IMR-90 (cell line): ENCODE results near the gene TMEM50B. TPM values are rescaled to one million over a fixed set of nuclear protein-coding genes. Genes with fewer than 3 reads are reported as not detected.

Experiments used
- ATAC-seq: fragments of 200-7000 bp; cut with Tn5 transposase; 2 replicates; pipeline ENCODE4 v1.9.1; 2020; ENCODE audit warnings: low read depth, mild to moderate bottlenecking, moderate library complexity
- BruUV-seq: library from RNA; stranded (reverse); fragments of 400-500 nt; replicated peaks from 2 replicates; lab custom pipeline; 2021; lab: Mats Ljungman, UMichigan
- CTCF ChIA-PET: fragments of 300-600 bp; formaldehyde crosslinking; extraction: SDS; loops from one replicate; lab custom pipeline; 2021; ENCODE audit warnings: antibody characterized with exemption; lab: Yijun Ruan, JAX
- POLR2A ChIA-PET: fragments of 300-600 bp; sonication (Branson Sonifier 250); formaldehyde crosslinking; loops from one replicate; lab custom pipeline; 2022; ENCODE audit warnings: antibody characterized with exemption; ENCODE audit not compliant: unreplicated experiment; lab: Charles Lee
- DNase-seq: peaks from one replicate; pipeline ENCODE4 v3.0.0; 2013
- H2AFZ ChIP-seq: replicated peaks from 2 replicates; pipeline ENCODE3; 2013; ENCODE audit warnings: low read length, mild to moderate bottlenecking; ENCODE audit not compliant: poor library complexity
- H2AK5ac ChIP-seq: 2 replicates; pipeline ENCODE4 v1.6.1; 2013; ENCODE audit warnings: low read depth, low read length, inconsistent platforms
- H2AK9ac ChIP-seq: replicated peaks from 2 replicates; pipeline ENCODE3; 2013; ENCODE audit warnings: mild to moderate bottlenecking, low read depth, low read length, moderate library complexity; ENCODE audit not compliant: poor library complexity
- H2BK120ac ChIP-seq: 2 replicates; pipeline ENCODE4 v1.6.1; 2013; ENCODE audit warnings: low read depth, low read length, inconsistent platforms
- H2BK15ac ChIP-seq: 3 replicates; pipeline ENCODE4 v1.6.1; 2013; ENCODE audit warnings: low read depth, low read length, inconsistent platforms
- H2BK20ac ChIP-seq: 2 replicates; pipeline ENCODE4 v1.6.1; 2013; ENCODE audit warnings: low read depth, mild to moderate bottlenecking, inconsistent platforms, low read length, moderate library complexity
- H2BK5ac ChIP-seq: 2 replicates; pipeline ENCODE4 v1.6.1; 2013; ENCODE audit warnings: mild to moderate bottlenecking, low read depth, low read length, inconsistent platforms; ENCODE audit not compliant: poor library complexity, severe bottlenecking
- H3K14ac ChIP-seq: replicated peaks from 2 replicates; pipeline ENCODE4 v1.6.1; 2013; ENCODE audit warnings: low read depth, low read length, inconsistent platforms
- H3K18ac ChIP-seq: 2 replicates; pipeline ENCODE4 v1.6.1; 2013; ENCODE audit warnings: low read depth, low read length, control low read depth
- H3K23ac ChIP-seq: 2 replicates; pipeline ENCODE4 v1.6.1; 2013; ENCODE audit warnings: low read depth, low read length, inconsistent platforms
- H3K27ac ChIP-seq: 2 replicates; pipeline ENCODE4 v1.5.1; 2013; ENCODE audit warnings: mild to moderate bottlenecking, control low read depth, low read length; ENCODE audit not compliant: insufficient read depth
- H3K27me3 ChIP-seq: 2 replicates; pipeline ENCODE4 v1.6.1; 2013; ENCODE audit warnings: low read length; ENCODE audit not compliant: control insufficient read depth, insufficient read depth
- H3K36me3 ChIP-seq: 2 replicates; pipeline ENCODE4 v1.6.1; 2013; ENCODE audit warnings: low read length, mixed read lengths; ENCODE audit not compliant: control insufficient read depth, insufficient read depth
- H3K4ac ChIP-seq: 2 replicates; pipeline ENCODE4 v1.6.1; 2013; ENCODE audit warnings: low read depth, low read length, inconsistent platforms
- H3K4me1 ChIP-seq: 2 replicates; pipeline ENCODE4 v1.6.1; 2013; ENCODE audit warnings: low read length, mixed read lengths; ENCODE audit not compliant: control insufficient read depth, insufficient read depth
- H3K4me2 ChIP-seq: 2 replicates; pipeline ENCODE4 v1.6.1; 2013; ENCODE audit warnings: low read depth, mild to moderate bottlenecking, control low read depth, low read length, moderate library complexity
- H3K4me3 ChIP-seq: 2 replicates; pipeline ENCODE4 v1.5.1; 2013; ENCODE audit warnings: low read depth, mild to moderate bottlenecking, control low read depth, low read length, moderate library complexity; ENCODE audit not compliant: insufficient read depth
- H3K56ac ChIP-seq: 2 replicates; pipeline ENCODE4 v1.6.1; 2013; ENCODE audit warnings: low read length, inconsistent platforms; ENCODE audit not compliant: insufficient read depth; ENCODE audit errors: extremely low read depth
- H3K79me1 ChIP-seq, 2 experiments: 2 replicates each; pipeline ENCODE4 v1.6.1; 2013; ENCODE audit warnings: low read length in 2 of 2, inconsistent platforms in 1 of 2, low read depth in 1 of 2
- H3K9ac ChIP-seq: 2 replicates; pipeline ENCODE4 v1.6.1; 2013; ENCODE audit warnings: low read depth, low read length, control low read depth
- H3K9me1 ChIP-seq: 2 replicates; pipeline ENCODE4 v1.6.1; 2013; ENCODE audit warnings: low read length, inconsistent platforms; ENCODE audit not compliant: insufficient read depth
- H3K9me3 ChIP-seq: 2 replicates; pipeline ENCODE4 v1.6.1; 2013; ENCODE audit warnings: low read length; ENCODE audit not compliant: control insufficient read depth, insufficient read depth
- H4K20me1 ChIP-seq: 2 replicates; pipeline ENCODE4 v1.6.1; 2013; ENCODE audit warnings: low read length, inconsistent platforms; ENCODE audit not compliant: insufficient read depth
- H4K5ac ChIP-seq: 2 replicates; pipeline ENCODE4 v1.6.1; 2013; ENCODE audit warnings: mild to moderate bottlenecking, low read depth, low read length, control low read depth
- H4K8ac ChIP-seq, 2 experiments: 2 replicates each; pipeline ENCODE4 v1.6.1; 2013; ENCODE audit warnings: low read depth in 2 of 2, low read length in 2 of 2, control low read depth in 1 of 2, inconsistent platforms in 1 of 2
- H4K91ac ChIP-seq: 2 replicates; pipeline ENCODE4 v1.6.1; 2013; ENCODE audit warnings: low read depth, low read length, inconsistent platforms; ENCODE audit not compliant: insufficient read depth
- BHLHE40 ChIP-seq: fragments of 150-350 bp; IDR thresholded peaks from 2 replicates; pipeline ENCODE4 v1.6.1; 2016; ENCODE audit warnings: mild to moderate bottlenecking, low read depth, low read length
- CEBPB ChIP-seq: IDR thresholded peaks from 2 replicates; pipeline ENCODE4 v1.6.1; 2012; ENCODE audit warnings: low read depth, low read length, improper control_type of control experiment
- MXI1 ChIP-seq: IDR thresholded peaks from 2 replicates; pipeline ENCODE4 v1.6.1; 2012; ENCODE audit warnings: low read depth, mild to moderate bottlenecking, low read length, moderate library complexity, borderline replicate concordance
- WGBS, 2 experiments: methylation state at CpG; one replicate each; pipeline versions ENCODE4 v1.1.5 to v1.1.7; 2013; ENCODE audit warnings: missing lambda C conversion rate in 2 of 2; ENCODE audit not compliant: insufficient read length in 1 of 2; ENCODE audit errors: extremely low coverage in 2 of 2; 5-methylcytosine and 5-hydroxymethylcytosine counted together
- dilution Hi-C: fragments of 300-500 bp; cut with HindIII; formaldehyde crosslinking; loops from one replicate; pipeline ENCODE4 v1.14.3; 2018; ENCODE audit warnings: low sequenced_read_pairs; ENCODE audit not compliant: unreplicated experiment
- in situ Hi-C: fragments of 300-500 bp; cut with MboI; formaldehyde crosslinking; loops from 3 replicates; pipeline ENCODE4 v1.14.3; 2019; ENCODE audit warnings: low sequenced_read_pairs, inconsistent platforms, mixed read lengths
- intact Hi-C: fragments of 100-400 bp; cut with micrococcal nuclease; formaldehyde crosslinking; loops from 2 replicates; pipeline ENCODE4 v1.10.0; 2022
- polyA plus RNA-seq, 3 experiments: library from polyadenylated mRNA; depleted of rRNA; stranded (reverse); fragments of >200 nt; gene quantifications; 2 replicates each; pipeline ENCODE4 v1.2.3, GENCODE V29; 2012; ENCODE audit warnings: low replicate concordance in 1 of 3
- total RNA-seq: library from RNA; depleted of rRNA; stranded (reverse); fragments of >200 nt; gene quantifications from 2 replicates; pipeline ENCODE4 v1.2.3, GENCODE V29; 2012

TMEM50B gene
- total and polyA plus RNA-seq, 2 of the 4 experiments (the other 2 are of a cell fraction): 10.9 to 25.9 TPM

DNA sequence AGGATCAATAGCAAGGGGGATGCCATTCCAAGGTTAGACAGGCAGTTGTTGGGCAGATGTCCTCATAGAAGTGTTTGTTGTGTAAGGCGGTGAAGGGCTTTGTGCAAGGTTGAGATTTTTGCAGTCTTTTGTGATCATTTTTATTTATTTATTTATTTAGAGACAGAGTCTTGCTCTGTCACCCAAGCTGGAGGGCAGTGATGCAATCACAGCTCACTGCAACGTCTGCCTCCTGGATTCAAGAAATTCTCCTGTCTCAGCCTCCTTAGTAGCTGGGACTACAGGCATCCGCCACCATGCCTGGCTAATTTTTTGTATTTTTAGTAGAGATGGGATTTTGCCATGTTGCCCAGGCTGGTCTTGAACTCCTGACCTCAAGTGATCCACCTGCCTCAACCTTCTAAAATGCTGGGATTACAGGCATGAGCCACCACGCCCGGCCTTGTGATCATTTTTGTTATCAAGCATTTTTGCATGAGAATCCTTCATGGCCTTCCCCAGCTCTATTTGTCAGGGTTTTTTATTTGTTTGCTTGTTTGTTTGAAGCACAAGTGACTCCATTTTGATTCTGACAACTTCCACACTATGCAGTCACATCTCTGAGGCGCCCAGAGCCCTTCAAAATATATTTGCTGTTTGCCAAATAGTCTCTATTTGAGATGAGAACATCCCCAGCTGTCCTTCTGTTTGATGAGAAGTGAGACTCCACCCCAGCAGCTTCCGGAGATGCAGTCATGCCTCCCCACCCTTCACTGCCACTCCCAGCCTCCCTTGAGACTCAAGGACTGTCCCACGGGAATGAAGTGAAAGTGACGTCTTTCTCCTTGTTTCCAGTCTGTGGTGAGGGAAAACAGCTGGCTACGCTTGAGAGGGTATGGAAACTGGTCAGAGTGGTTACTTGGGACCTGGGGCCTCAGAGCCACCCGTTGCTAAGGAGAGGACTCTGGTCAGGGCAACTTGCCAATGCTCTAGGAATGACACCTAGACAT, 38.0 kb downstream of the TMEM50B start:
- ATAC-seq: peak; percentile 63

More for the DNA sequence above, 38.0 kb downstream of the TMEM50B start:
- Histone ChIP-seq H3K18ac (no peak overlapping the region), H2BK20ac (no peak overlapping the region), H2BK120ac (no peak overlapping the region), H3K4me1 (peaks cover 5% of the 10 kb centered on the region), H3K9ac (no peak overlapping the region), H3K27me3 (no peaks in the 10 kb centered on the region), H3K36me3 (peaks cover 15% of the 10 kb centered on the region), H4K5ac (no peak overlapping the region), H3K9me1 (peaks cover 3% of the 10 kb centered on the region; the same call in 1 of the 2 replicates), H2AFZ (peak overlapping the region; percentile 29), H3K4me3 (no peak overlapping the region), H2AK5ac (0 out of 2 replicates have a peak overlapping the region, but pooled peaks have one; percentile 1), H3K14ac (peak overlapping the region; percentile 27; the same call in 1 of the 2 replicates), H2BK5ac (no peak overlapping the region), H2AK9ac (no peak overlapping the region), H3K56ac (no peak overlapping the region), H4K20me1 (no peaks in the 10 kb centered on the region), H3K4ac (no peak overlapping the region), H3K23ac (0 out of 2 replicates have a peak overlapping the region, but pooled peaks have one; percentile 59), H3K9me3 (no peaks in the 10 kb centered on the region), H3K27ac (peak overlapping the region; percentile 22; the same call in 1 of the 2 replicates), H4K91ac (no peak overlapping the region), H3K79me1 (peaks cover under 1% of the 10 kb centered on the region in 2 experiments; a peak in 2 of 4 replicates), H4K8ac (peak overlapping the region in 1 of 2 experiments; percentile 38; a peak in 1 of 4 replicates), H2BK15ac (0 out of 3 replicates have a peak overlapping the region, but pooled peaks have one; percentile 4), H3K4me2 (peak overlapping the region; percentile 7)
- CTCF ChIA-PET: interaction anchor here (0.6 to 1.9 kb wide), 2 partner anchors 81 to 129 kb away, joined by 4 read pairs; no protein-coding TSS in a partner anchor
- WGBS, 2 experiments: no CpG with 5 or more reads among the region's 11 CpGs
- DNase-seq: peak; percentile 94
- TF ChIP-seq BHLHE40: no peak
- TF ChIP-seq MXI1: no peak
- peak; percentile 58 for TF ChIP-seq CEBPB
- BruUV-seq: no TSS peak
- dilution Hi-C loops (no loop called here), in situ Hi-C loops (loop anchor here (5.0 to 25.0 kb wide), 2 partner anchors 244 to 604 kb away; no protein-coding TSS in a partner anchor), intact Hi-C loops (no loop called here)
- POLR2A ChIA-PET: no interaction called here
